ENCODE data around the gene ADPRHL1. TPM values are rescaled to one million over a fixed set of nuclear protein-coding genes. Genes with fewer than 3 reads are reported as not detected.

ADPRHL1 gene
- total RNA-seq, 2 donors from 2014 or later = 1.6 to 2.9 TPM

GRCh38 chr13:113468029-113468428 is 14.7 kb upstream of the ADPRHL1 start:
- Mint-ChIP-seq H3K27me3 (ENCODE audit: insufficient read depth) (no peaks in the 10 kb centered on the region), H3K27ac (no peak overlapping the region), H3K4me1 (peaks cover 10% of the 10 kb centered on the region), H3K4me3 (no peak overlapping the region), H3K36me3 (ENCODE audit: low read depth) (peaks cover 56% of the 10 kb centered on the region), H3K9me3 (no peaks in the 10 kb centered on the region)
- TF ChIP-seq CTCF (conservative IDR thresholded peaks at IDR 0.05) = no peak
- 91 to 92% methylated on average over 3 to 7 of the region's 7 CpGs for WGBS, 2 experiments (ENCODE audit: insufficient coverage in 1 of 2, insufficient read length in 1 of 2)
- peaks cover 49% of the 10 kb centered on the region for H3K36me3 ChIP-seq (ENCODE audit: control insufficient read depth, insufficient read depth, low read length)
- peak overlapping the region; percentile 97 for H3K27ac ChIP-seq (ENCODE audit: low read depth, low read length)
- no peaks in the 10 kb centered on the region for H3K9me3 ChIP-seq (ENCODE audit: control insufficient read depth, low read length)
- H3K9ac ChIP-seq (ENCODE audit: extremely low read depth, low read length, poor library complexity, severe bottlenecking) = no peak overlapping the region
- DNase-seq = peak; percentile 4
- no peak overlapping the region for H3K4me3 ChIP-seq (ENCODE audit: low read length)
- no peaks in the 10 kb centered on the region for H3K4me1 ChIP-seq (ENCODE audit: control insufficient read depth, insufficient read depth, low read length)
- H3K27me3 ChIP-seq (ENCODE audit: control insufficient read depth, insufficient read depth, low read length, poor library complexity, severe bottlenecking) = no peaks in the 10 kb centered on the region

GRCh38 chr13:113466383-113466782 is 13.1 kb upstream of the ADPRHL1 start:
- no peaks in the 10 kb centered on the region for H3K9me3 Mint-ChIP-seq

GRCh38 chr13:113465300-113465699 is 12.0 kb upstream of the ADPRHL1 start:
- H3K9me3 Mint-ChIP-seq = no peaks in the 10 kb centered on the region
- Histone ChIP-seq H3K27me3 (ENCODE audit: control insufficient read depth, insufficient read depth, low read length, poor library complexity, severe bottlenecking) (no peaks in the 10 kb centered on the region), H3K9ac (ENCODE audit: extremely low read depth, low read length, poor library complexity, severe bottlenecking) (no peak overlapping the region), H3K4me3 (ENCODE audit: low read length) (no peak overlapping the region), H3K4me1 (ENCODE audit: control insufficient read depth, insufficient read depth, low read length) (no peaks in the 10 kb centered on the region), H3K9me3 (ENCODE audit: control insufficient read depth, low read length) (no peaks in the 10 kb centered on the region), H3K36me3 (ENCODE audit: control insufficient read depth, insufficient read depth, low read length) (peaks cover 61% of the 10 kb centered on the region), H3K27ac (ENCODE audit: low read depth, low read length) (no peak overlapping the region)
- H3K36me3 Mint-ChIP-seq (ENCODE audit: low read depth) = peaks cover 62% of the 10 kb centered on the region
- WGBS, 2 experiments (ENCODE audit: insufficient coverage in 1 of 2, insufficient read length in 1 of 2) = 80 to 100% methylated on average over 2 to 4 of the region's 4 CpGs
- TF ChIP-seq CTCF (conservative IDR thresholded peaks at IDR 0.05) = no peak
- H3K27me3 Mint-ChIP-seq (ENCODE audit: insufficient read depth) = no peaks in the 10 kb centered on the region
- DNase-seq = peak; percentile 6
- H3K4me3 Mint-ChIP-seq = no peak overlapping the region
- H3K27ac Mint-ChIP-seq = no peak overlapping the region
- peaks cover 10% of the 10 kb centered on the region for H3K4me1 Mint-ChIP-seq

More at GRCh38 chr13:113466383-113466782, 13.1 kb upstream of the ADPRHL1 start:
- no peak overlapping the region for H3K9ac ChIP-seq (ENCODE audit: extremely low read depth, low read length, poor library complexity, severe bottlenecking)
- 97 to 100% methylated on average over 2 to 3 of the region's 3 CpGs for WGBS, 2 experiments (ENCODE audit: insufficient coverage in 1 of 2, insufficient read length in 1 of 2)
- Mint-ChIP-seq H3K4me1 (peaks cover 10% of the 10 kb centered on the region), H3K27me3 (ENCODE audit: insufficient read depth) (no peaks in the 10 kb centered on the region), H3K4me3 (no peak overlapping the region), H3K27ac (no peak overlapping the region), H3K36me3 (ENCODE audit: low read depth) (peaks cover 57% of the 10 kb centered on the region)
- H3K4me3 ChIP-seq (ENCODE audit: low read length) = no peak overlapping the region
- DNase-seq = peak; percentile 1
- no peaks in the 10 kb centered on the region for H3K9me3 ChIP-seq (ENCODE audit: control insufficient read depth, low read length)
- H3K27ac ChIP-seq (ENCODE audit: low read depth, low read length) = no peak overlapping the region
- no peaks in the 10 kb centered on the region for H3K27me3 ChIP-seq (ENCODE audit: control insufficient read depth, insufficient read depth, low read length, poor library complexity, severe bottlenecking)
- H3K36me3 ChIP-seq (ENCODE audit: control insufficient read depth, insufficient read depth, low read length) = peaks cover 54% of the 10 kb centered on the region
- H3K4me1 ChIP-seq (ENCODE audit: control insufficient read depth, insufficient read depth, low read length) = no peaks in the 10 kb centered on the region
- TF ChIP-seq CTCF (conservative IDR thresholded peaks at IDR 0.05) = no peak
